H9 (cell line): Measurements from ENCODE around the gene NSD1. TPM values are rescaled to one million over a fixed set of nuclear protein-coding genes. Genes with fewer than 3 reads are reported as not detected.

ENCODE experiments used
- DNase-seq: peaks from one replicate; pipeline ENCODE4 v3.0.0-alpha.2; 2017
- H2AFZ ChIP-seq: one replicate; pipeline ENCODE4 v1.6.1; 2013; ENCODE audit warnings: mild to moderate bottlenecking, low read length, control low read depth, moderate library complexity
- H2AK5ac ChIP-seq: 2 replicates; pipeline ENCODE4 v1.6.1; 2013; ENCODE audit warnings: low read length, control low read depth, mixed read lengths; ENCODE audit not compliant: insufficient read length
- H2BK120ac ChIP-seq: one replicate; pipeline ENCODE4 v1.6.1; 2013; ENCODE audit warnings: low read depth, mild to moderate bottlenecking, low read length, control low read depth, inconsistent platforms; ENCODE audit not compliant: poor library complexity, severe bottlenecking
- H2BK12ac ChIP-seq: 2 replicates; pipeline ENCODE4 v1.6.1; 2013; ENCODE audit warnings: low read length, control low read depth, mixed read lengths, low read depth; ENCODE audit not compliant: insufficient read length
- H2BK15ac ChIP-seq: 2 replicates; pipeline ENCODE4 v1.6.1; 2013; ENCODE audit warnings: low read depth, low read length, control low read depth
- H2BK20ac ChIP-seq: one replicate; pipeline ENCODE4 v1.6.1; 2013; ENCODE audit warnings: low read depth, mild to moderate bottlenecking, low read length, control low read depth, inconsistent platforms; ENCODE audit not compliant: poor library complexity, severe bottlenecking
- H2BK5ac ChIP-seq: 2 replicates; pipeline ENCODE4 v1.6.1; 2013; ENCODE audit warnings: low read length, control low read depth, mixed read lengths; ENCODE audit not compliant: insufficient read length
- H3K14ac ChIP-seq: 2 replicates; pipeline ENCODE4 v1.6.1; 2013; ENCODE audit warnings: low read length, control low read depth; ENCODE audit not compliant: insufficient read depth
- H3K18ac ChIP-seq: 2 replicates; pipeline ENCODE4 v1.6.1; 2013; ENCODE audit warnings: low read depth, mild to moderate bottlenecking, mixed read lengths, low read length, control low read depth; ENCODE audit not compliant: insufficient read length
- H3K23ac ChIP-seq: 2 replicates; pipeline ENCODE4 v1.6.1; 2013; ENCODE audit warnings: low read length, control low read depth, mixed read lengths, low read depth; ENCODE audit not compliant: insufficient read length
- H3K23me2 ChIP-seq: 2 replicates; pipeline ENCODE4 v1.6.1; 2013; ENCODE audit warnings: low read depth, mild to moderate bottlenecking, mixed read lengths, low read length, control low read depth; ENCODE audit not compliant: insufficient read length, poor library complexity, severe bottlenecking
- H3K27ac ChIP-seq: 2 replicates; pipeline ENCODE4 v1.5.1; 2013; ENCODE audit warnings: low read length, control low read depth, mixed read lengths, low read depth; ENCODE audit not compliant: insufficient read length
- H3K27me3 ChIP-seq: 2 replicates; pipeline ENCODE4 v1.6.1; 2013; ENCODE audit warnings: low read length, control low read depth, inconsistent platforms; ENCODE audit not compliant: insufficient read depth
- H3K4ac ChIP-seq: 2 replicates; pipeline ENCODE4 v1.6.1; 2013; ENCODE audit warnings: low read depth, mild to moderate bottlenecking, control low read depth, inconsistent platforms, low read length, moderate library complexity
- H3K4me1 ChIP-seq: 2 replicates; pipeline ENCODE4 v1.6.1; 2013; ENCODE audit warnings: low read length, control low read depth, inconsistent platforms; ENCODE audit not compliant: insufficient read depth
- H3K4me2 ChIP-seq: 2 replicates; pipeline ENCODE4 v1.6.1; 2013; ENCODE audit warnings: low read length, control low read depth, mixed read lengths; ENCODE audit not compliant: insufficient read length, insufficient read depth
- H3K56ac ChIP-seq: 2 replicates; pipeline ENCODE4 v1.6.1; 2013; ENCODE audit warnings: low read depth, mild to moderate bottlenecking, mixed read lengths, low read length, control low read depth; ENCODE audit not compliant: insufficient read length
- H3K79me1 ChIP-seq: 2 replicates; pipeline ENCODE4 v1.6.1; 2013; ENCODE audit warnings: low read depth, mild to moderate bottlenecking, moderate library complexity, low read length, control low read depth, inconsistent platforms; ENCODE audit not compliant: insufficient read depth, poor library complexity, severe bottlenecking
- H3K79me2 ChIP-seq: 2 replicates; pipeline ENCODE4 v1.6.1; 2013; ENCODE audit warnings: low read length, control low read depth, inconsistent platforms; ENCODE audit not compliant: insufficient read depth
- H3K9ac ChIP-seq: 2 replicates; pipeline ENCODE4 v1.6.1; 2013; ENCODE audit warnings: low read length, control low read depth, mixed read lengths; ENCODE audit not compliant: insufficient read length; ENCODE audit errors: extremely low read depth
- H3K9me3 ChIP-seq: one replicate; pipeline ENCODE4 v1.6.1; 2013; ENCODE audit warnings: low read depth, low read length, inconsistent platforms; ENCODE audit not compliant: control insufficient read depth
- H3T11ph ChIP-seq: one replicate; pipeline ENCODE4 v1.6.1; 2013; ENCODE audit warnings: mild to moderate bottlenecking, low read length, control low read depth, inconsistent platforms
- H4K20me1 ChIP-seq: one replicate; pipeline ENCODE4 v1.6.1; 2013; ENCODE audit not compliant: control insufficient read depth, insufficient read length, insufficient read depth
- H4K5ac ChIP-seq: 2 replicates; pipeline ENCODE4 v1.6.1; 2013; ENCODE audit warnings: low read depth, mild to moderate bottlenecking, mixed read lengths, low read length, control low read depth; ENCODE audit not compliant: insufficient read length
- H4K8ac ChIP-seq: replicated peaks from 2 replicates; pipeline ENCODE4 v1.6.1; 2013; ENCODE audit warnings: low read length, control low read depth, mixed read lengths, low read depth; ENCODE audit not compliant: insufficient read length
- H4K91ac ChIP-seq: 2 replicates; pipeline ENCODE4 v1.6.1; 2013; ENCODE audit warnings: low read depth, mild to moderate bottlenecking, moderate library complexity, mixed read lengths, low read length, control low read depth; ENCODE audit not compliant: insufficient read length
- H3K27ac Mint-ChIP-seq, 3 experiments: 2 replicates in 2 of 3; 3 replicates in 1 of 3; pipeline ENCODE4 v1.8.0; 2020 to 2021; ENCODE audit warnings: mixed read lengths in 3 of 3, mild to moderate bottlenecking in 1 of 3, moderate library complexity in 1 of 3
- H3K27me3 Mint-ChIP-seq: 2 replicates; pipeline ENCODE4 v1.8.0; 2021; ENCODE audit warnings: low read depth, mild to moderate bottlenecking, moderate library complexity, mixed read lengths
- H3K36me3 Mint-ChIP-seq, 3 experiments: 2 replicates in 2 of 3; 3 replicates in 1 of 3; pipeline ENCODE4 v1.8.0; 2020 to 2021; ENCODE audit warnings: low read depth in 3 of 3, mixed read lengths in 3 of 3; ENCODE audit not compliant: insufficient read depth in 1 of 3
- H3K4me1 Mint-ChIP-seq, 2 experiments: 2 replicates each; pipeline ENCODE4 v1.8.0; 2020; ENCODE audit warnings: mixed read lengths in 2 of 2
- H3K4me3 Mint-ChIP-seq, 2 experiments: 2 replicates in 1 of 2; 3 replicates in 1 of 2; pipeline ENCODE4 v1.8.0; 2020 to 2021; ENCODE audit warnings: mild to moderate bottlenecking in 2 of 2, mixed read lengths in 2 of 2, moderate library complexity in 1 of 2
- H3K9me3 Mint-ChIP-seq, 2 experiments: 2 replicates in 1 of 2; 3 replicates in 1 of 2; pipeline ENCODE4 v1.8.0; 2020; ENCODE audit warnings: mild to moderate bottlenecking in 2 of 2, mixed read lengths in 2 of 2, moderate library complexity in 1 of 2
- CTCF ChIP-seq: fragments of 200-600 bp; sonication (generic); conservative IDR thresholded peaks from 3 replicates; pipeline ENCODE4 v1.8.0; 2021; ENCODE audit warnings: antibody characterized with exemption, mild to moderate bottlenecking
- WGBS: extraction: QIAGEN DNeasy Blood & Tissue Kit; methylation state at CpG from one replicate; pipeline ENCODE4 v1.1.7; 2013; ENCODE audit warnings: missing lambda C conversion rate, low lambda C conversion rate, mixed read lengths; ENCODE audit not compliant: insufficient read length; ENCODE audit errors: extremely low coverage; 5-methylcytosine and 5-hydroxymethylcytosine counted together
- total RNA-seq: library from RNA; stranded (reverse); gene quantifications from 2 replicates; pipeline ENCODE4 v1.2.1, GENCODE V29; 2021

The NSD1 gene
- total RNA-seq, 1 experiment from 2014 or later: 213 TPM

- no peaks in the 10 kb centered on the region for H3K27me3 ChIP-seq
- Mint-ChIP-seq H3K27ac (no peak overlapping the region), H3K4me3 (no peak overlapping the region), H3K27me3 (no peaks in the 10 kb centered on the region), H3K9me3 (no peaks in the 10 kb centered on the region; a peak in 1 of 5 replicates), H3K4me1 (peaks cover 9 to 18% of the 10 kb centered on the region in 2 experiments), H3K36me3 (peaks cover 3 to 9% (median 7%) of the 10 kb centered on the region in 3 experiments; a peak in 5 of 7 replicates)
- no peak overlapping the region for H3K56ac ChIP-seq
- H4K91ac ChIP-seq: no peak overlapping the region
- H3K79me2 ChIP-seq: no peaks in the 10 kb centered on the region
- no peak overlapping the region for H3K18ac ChIP-seq
- H3T11ph ChIP-seq: no peak overlapping the region
- H3K9me3 ChIP-seq: no peaks in the 10 kb centered on the region
- no peak overlapping the region for H4K8ac ChIP-seq
- no peak overlapping the region for H3K14ac ChIP-seq
- H2AK5ac ChIP-seq: no peak overlapping the region
- H3K4ac ChIP-seq: no peak overlapping the region
- WGBS: no CpG with 5 or more reads among the region's 3 CpGs
- H3K4me1 ChIP-seq: no peaks in the 10 kb centered on the region
- no peaks in the 10 kb centered on the region for H3K79me1 ChIP-seq
- no peak overlapping the region for H2BK15ac ChIP-seq
- H2AFZ ChIP-seq: no peak overlapping the region
- no peak overlapping the region for H3K23ac ChIP-seq
- no peak overlapping the region for H3K9ac ChIP-seq
- no peak overlapping the region for H2BK12ac ChIP-seq
- no peak overlapping the region for H3K27ac ChIP-seq
- H3K4me2 ChIP-seq: no peak overlapping the region
- no peak for DNase-seq
- H2BK20ac ChIP-seq: no peak overlapping the region
- no peaks in the 10 kb centered on the region for H4K20me1 ChIP-seq
- H2BK5ac ChIP-seq: no peak overlapping the region
- H4K5ac ChIP-seq: no peak overlapping the region
- peaks cover 14% of the 10 kb centered on the region for H3K23me2 ChIP-seq
- TF ChIP-seq CTCF: no peak
- no peak overlapping the region for H2BK120ac ChIP-seq
Measured at GRCh38 chr5:177316005-177316404, 182.4 kb downstream of the NSD1 start.
